Midbrain (tissue), 1 donor: ENCODE measurements around the gene AGPAT3.

Experiments
- DNase-seq: peaks from one replicate; lab custom pipeline; 2025; lab: John Stamatoyannopoulos, UW

AGPAT3 gene

DNA sequence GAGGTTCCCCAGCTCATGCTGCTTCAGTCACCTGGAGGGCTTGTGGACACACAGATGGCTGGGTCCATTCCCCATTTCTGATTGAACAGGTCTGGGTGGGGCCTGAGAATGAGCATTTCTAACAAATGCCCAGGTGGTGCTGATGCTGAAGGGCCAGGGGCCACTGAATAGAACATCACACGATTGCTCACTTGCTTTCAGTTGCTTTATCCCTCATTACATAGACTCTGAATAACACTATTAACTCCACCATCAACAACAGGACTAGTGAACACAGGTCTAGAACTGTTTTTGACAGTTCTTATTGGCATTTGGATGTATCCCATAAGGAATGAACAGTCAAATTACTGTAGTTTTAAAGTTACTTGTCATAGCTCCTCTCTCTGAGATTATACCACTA lies 159.2 kb downstream of the AGPAT3 start:
- DNase-seq: no peak

DNA sequence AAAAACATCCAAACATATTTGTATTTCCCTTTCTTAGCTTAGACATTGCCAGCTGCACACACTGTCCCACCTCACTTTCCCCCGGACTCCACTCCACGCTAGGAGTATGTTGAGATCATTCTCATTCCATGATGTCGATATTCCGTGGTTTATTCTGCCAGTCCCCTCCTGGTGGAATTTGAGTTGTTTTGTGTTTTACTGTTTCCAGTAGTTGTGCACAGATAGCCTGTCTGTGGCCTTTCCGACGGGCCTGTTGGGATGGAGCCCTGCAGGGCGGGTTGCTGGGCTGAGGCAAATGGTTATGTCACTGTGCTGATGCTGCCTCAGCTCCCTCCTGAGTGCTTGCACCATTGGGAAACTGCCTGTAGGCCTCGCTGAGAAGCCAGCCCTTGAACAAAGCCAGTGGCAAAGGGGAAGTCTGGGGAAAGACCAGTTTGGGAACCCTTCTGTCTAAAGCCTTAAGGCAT lies 159.9 kb downstream of the AGPAT3 start:
- DNase-seq: peak; percentile 30

DNA sequence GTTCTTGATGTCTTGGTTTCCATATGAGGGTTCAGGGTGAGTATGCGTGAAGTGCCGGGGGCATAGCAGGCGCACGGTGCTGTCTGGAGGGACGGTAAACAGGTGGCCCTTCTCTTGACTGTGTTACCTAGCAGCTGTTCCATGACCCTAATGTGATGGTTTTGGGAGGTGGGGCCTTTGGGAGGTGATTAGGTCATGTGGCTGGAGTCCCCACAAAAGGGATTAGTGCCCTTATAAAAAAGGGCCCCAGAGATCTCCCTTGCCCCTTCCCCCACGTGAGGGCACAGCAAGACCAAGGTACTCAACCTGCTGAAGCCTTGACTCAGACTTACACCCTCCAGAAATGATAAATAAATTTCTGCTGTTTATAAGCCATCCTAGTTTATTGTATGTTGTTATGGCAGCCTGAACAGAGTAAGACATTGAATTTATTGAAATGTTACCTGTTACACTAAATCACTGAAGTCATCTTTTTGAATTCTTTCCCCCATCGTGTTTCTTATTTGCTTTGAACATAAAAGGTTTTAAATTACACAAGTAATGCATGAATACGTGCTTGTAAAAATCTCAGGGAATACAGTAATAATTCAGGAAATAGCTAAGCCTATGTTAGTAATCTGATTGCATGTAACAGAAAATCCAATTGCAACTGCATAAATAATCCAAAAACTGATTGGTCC lies 162.7 kb downstream of the AGPAT3 start:
- DNase-seq: no peak

DNA sequence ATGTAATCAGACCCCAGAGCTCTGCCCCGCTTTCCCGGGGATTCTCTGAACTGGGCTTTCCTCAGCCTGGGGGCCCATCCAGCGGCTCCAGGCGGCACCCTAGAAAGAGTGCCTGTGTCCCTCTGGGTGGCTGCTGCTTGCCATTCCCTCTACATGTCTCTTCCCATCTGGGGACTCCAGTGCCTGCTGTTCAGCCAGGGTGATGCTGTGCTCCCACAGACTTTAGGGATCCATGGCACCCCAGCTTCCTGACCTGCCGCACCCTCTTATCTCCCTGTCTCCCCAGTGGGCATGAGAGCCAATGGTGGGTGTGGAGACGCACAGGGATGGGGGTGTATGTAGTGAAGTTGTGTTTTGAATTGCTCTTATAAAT lies 163.2 kb downstream of the AGPAT3 start:
- DNase-seq: no peak

DNA sequence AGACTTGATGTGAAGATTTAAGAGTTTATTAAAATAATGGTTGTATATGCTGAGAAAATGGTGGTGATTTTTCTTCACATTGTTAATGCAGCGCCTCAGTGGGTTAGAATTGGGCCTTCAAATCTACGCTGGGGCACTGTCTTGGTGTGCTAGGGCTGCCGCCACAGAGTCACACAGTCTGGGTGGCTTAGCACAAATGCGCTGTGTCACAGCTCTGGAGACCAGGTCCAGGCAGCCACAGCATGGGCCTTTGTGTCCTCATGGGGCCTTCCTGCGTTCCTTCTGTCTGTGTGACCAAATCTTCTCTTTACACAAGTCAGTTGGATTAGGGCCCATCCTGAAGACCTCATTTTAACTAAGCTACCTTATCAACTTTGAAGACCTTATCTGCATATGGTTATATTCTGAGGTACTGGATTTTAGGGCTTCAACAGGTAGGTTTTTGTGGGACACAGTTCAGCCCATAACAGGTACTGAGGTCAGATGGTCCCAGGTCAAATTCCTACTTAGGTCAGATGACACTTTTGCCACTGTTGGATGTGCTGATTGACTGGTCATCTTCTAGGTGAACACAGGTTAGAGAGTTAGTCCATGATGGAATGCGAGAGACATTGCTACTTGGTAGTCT lies 164.6 kb downstream of the AGPAT3 start:
- no peak for DNase-seq

DNA sequence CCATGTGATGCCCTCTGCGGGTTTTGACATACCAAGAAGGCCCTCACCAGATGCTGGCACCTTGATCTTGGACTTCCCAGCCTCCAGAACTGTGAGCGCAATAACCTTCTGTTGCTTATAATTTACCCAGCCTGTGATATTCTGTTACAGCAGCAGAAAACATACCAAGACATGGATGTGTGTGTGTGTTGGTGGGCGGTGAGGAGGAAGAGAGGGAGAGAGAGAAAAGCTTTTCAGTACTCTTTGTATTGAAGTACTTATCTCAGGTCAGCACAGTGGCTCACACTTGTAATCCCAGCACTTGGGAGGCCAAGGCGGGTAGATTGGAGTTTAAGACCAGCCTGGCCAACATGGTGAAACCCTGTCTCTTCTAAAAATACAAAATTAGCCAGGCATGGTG lies 170.2 kb downstream of the AGPAT3 start:
- DNase-seq: no peak
